ENCODE measurements around the gene MRLN.
"Not testable (repeated sequence)": the region's sequence is repeated elsewhere in the genome, so short reads cannot be mapped to it uniquely, and the experiment has no call there.

DNA sequence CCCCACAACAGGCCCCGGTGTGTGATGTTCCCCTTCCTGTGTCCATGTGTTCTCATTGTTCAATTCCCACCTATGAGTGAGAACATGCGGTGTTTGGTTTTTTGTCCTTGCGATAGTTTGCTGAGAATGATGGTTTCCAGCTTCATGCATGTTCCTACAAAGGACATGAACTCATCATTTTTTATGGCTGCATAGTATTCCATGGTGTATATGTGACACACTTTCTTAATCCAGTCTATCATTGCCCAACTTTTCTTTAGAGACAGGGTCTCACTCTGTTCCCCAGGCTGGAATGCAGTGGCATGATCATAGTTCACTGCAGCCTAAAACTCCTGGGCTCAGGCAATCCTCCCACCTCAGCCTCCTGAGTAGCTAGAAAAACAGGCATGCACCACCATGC is 32.2 kb upstream of the MRLN start:
- TF ChIP-seq, protein P1, sequence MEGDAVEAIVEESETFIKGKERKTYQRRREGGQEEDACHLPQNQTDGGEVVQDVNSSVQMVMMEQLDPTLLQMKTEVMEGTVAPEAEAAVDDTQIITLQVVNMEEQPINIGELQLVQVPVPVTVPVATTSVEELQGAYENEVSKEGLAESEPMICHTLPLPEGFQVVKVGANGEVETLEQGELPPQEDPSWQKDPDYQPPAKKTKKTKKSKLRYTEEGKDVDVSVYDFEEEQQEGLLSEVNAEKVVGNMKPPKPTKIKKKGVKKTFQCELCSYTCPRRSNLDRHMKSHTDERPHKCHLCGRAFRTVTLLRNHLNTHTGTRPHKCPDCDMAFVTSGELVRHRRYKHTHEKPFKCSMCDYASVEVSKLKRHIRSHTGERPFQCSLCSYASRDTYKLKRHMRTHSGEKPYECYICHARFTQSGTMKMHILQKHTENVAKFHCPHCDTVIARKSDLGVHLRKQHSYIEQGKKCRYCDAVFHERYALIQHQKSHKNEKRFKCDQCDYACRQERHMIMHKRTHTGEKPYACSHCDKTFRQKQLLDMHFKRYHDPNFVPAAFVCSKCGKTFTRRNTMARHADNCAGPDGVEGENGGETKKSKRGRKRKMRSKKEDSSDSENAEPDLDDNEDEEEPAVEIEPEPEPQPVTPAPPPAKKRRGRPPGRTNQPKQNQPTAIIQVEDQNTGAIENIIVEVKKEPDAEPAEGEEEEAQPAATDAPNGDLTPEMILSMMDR (IDR thresholded peaks at IDR 0.05), result not testable (repeated sequence)
- TF ChIP-seq POLR2A (IDR thresholded peaks at IDR 0.05); POLR2AphosphoS5 (IDR thresholded peaks at IDR 0.05; ENCODE audit: insufficient read depth in 1 of 2, low read depth in 1 of 2): not testable (repeated sequence)
